Coronary artery (tissue), 2 donors: ENCODE measurements around the gene SYNGR1.
"Not testable (repeated sequence)": the region's sequence is repeated elsewhere in the genome, so short reads cannot be mapped to it uniquely, and the experiment has no call there.

ENCODE experiments used
- DNase-seq: peaks from one replicate; pipeline ENCODE4 v3.0.0-alpha.2; 2017; ENCODE audit warnings: low spot score
- H3K27ac ChIP-seq, 2 donors: fragments of 200-600 bp; sonication (generic); one replicate each; pipeline ENCODE4 v1.5.1; 2016 to 2019
- H3K4me3 ChIP-seq: fragments of 200-600 bp; sonication (generic); 2 replicates; pipeline ENCODE4 v1.5.1; 2016; ENCODE audit warnings: mild to moderate bottlenecking, moderate library complexity
- TF ChIP-seq, protein P1 (sequence below): fragments of 200-600 bp; sonication (generic); IDR thresholded peaks from one replicate; pipeline ENCODE4 v1.5.1; 2019; ENCODE audit warnings: antibody characterized with exemption

Gene SYNGR1

DNA sequence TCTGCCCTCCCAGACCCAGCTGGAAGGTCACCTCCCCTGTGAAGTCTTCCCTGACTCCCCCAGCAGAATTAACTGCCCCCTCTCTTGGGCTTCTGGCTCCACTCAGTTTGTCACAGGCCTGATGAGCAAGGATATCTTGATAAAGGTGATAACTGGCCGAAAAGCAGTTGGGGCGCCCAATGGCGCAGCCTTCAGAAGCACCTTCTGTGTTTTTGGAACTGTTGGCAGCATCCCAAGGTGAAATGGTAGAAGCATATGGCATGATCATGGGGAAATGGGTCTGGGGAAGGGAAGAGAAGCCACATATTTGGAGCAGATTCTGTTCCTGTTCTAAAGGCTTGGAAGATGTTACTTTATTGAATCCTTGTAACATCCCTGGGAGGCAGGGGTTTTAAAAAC is 47.0 kb downstream of the SYNGR1 start:
- TF ChIP-seq, protein P1, sequence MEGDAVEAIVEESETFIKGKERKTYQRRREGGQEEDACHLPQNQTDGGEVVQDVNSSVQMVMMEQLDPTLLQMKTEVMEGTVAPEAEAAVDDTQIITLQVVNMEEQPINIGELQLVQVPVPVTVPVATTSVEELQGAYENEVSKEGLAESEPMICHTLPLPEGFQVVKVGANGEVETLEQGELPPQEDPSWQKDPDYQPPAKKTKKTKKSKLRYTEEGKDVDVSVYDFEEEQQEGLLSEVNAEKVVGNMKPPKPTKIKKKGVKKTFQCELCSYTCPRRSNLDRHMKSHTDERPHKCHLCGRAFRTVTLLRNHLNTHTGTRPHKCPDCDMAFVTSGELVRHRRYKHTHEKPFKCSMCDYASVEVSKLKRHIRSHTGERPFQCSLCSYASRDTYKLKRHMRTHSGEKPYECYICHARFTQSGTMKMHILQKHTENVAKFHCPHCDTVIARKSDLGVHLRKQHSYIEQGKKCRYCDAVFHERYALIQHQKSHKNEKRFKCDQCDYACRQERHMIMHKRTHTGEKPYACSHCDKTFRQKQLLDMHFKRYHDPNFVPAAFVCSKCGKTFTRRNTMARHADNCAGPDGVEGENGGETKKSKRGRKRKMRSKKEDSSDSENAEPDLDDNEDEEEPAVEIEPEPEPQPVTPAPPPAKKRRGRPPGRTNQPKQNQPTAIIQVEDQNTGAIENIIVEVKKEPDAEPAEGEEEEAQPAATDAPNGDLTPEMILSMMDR, result no peak
- Histone ChIP-seq H3K4me3 (no peak overlapping the region), H3K27ac (no peak overlapping the region)
- no peak for DNase-seq

DNA sequence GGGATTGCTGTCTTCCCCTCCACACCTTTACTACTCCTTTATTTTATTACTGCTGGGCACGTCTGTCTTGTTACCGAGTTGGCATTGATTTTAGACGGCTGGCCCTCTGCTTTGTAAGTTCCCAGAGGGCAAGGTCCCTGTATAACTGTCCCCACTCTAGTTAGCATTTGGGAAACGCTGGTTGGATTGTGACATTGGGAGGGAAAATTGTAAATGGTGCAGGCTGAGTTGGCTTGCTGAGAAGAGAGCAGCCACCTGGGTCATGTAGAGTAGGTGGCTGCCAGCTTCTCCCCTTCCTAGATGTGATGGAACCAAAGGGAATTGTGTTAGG is 51.5 kb downstream of the SYNGR1 start:
- no peak overlapping the region for H3K27ac ChIP-seq
- DNase-seq, result no peak
- TF ChIP-seq, protein P1, result no peak
- no peak overlapping the region for H3K4me3 ChIP-seq

DNA sequence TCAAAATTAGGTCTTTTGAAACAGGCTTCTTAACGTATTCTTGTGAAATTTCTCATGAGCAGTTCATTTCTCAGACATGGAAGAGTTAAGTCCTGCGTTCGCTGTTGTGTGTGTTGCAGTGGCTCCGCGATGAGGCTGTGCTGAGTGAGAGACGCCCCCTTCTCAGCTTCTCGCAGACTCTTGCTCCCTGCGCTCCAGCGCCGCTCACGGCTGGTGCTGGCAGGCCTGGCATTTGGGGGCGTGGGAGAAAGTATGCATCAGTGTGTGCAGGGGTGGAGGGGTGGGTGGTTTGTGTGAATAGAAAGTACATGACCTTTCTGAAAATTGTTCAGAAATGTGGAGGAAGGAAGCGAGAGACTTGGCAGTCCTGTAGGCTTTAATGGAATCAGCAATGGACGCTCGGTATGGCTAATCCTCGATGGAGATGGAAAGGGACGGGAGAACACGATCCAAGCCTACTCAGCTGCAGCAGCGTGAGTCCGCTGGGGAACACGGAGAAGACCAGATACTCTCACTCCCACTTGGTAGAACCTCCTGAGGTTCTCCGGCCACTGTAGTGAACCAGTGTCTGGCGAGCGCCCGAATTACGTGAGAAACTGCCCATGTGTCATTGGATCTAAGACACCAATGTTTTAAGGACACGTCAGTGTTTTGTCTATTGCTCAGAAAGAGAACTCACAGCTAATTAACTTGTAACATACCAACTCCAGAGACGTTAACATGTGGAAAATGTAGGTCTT is 55.7 kb downstream of the SYNGR1 start:
- H3K27ac ChIP-seq, result peak overlapping the region; percentile 9 to 46
- TF ChIP-seq, protein P1, result no peak
- DNase-seq, result no peak
- H3K4me3 ChIP-seq, result peak overlapping the region; percentile 46

DNA sequence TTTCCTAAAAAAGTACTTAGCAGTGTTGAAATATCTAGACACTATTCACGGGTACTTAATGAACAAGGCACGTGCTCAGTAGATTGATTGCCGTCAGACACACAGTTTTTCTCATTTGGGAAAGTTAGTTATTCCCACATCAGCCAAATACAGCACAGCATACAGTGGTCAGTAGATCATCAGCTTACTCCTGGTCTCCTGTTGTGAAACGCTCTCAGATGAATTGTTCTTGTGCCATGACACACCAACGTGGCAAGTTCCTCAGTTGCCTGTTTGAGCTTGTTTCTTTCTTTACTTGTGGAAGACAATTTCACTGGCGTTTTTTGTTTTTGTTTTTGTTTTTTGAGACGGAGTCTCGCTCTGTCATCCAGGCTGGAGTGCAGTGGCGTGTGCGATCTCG is 58.4 kb downstream of the SYNGR1 start:
- TF ChIP-seq, protein P1, result no peak
- Histone ChIP-seq H3K27ac (no peak overlapping the region), H3K4me3 (no peak overlapping the region)
- no peak for DNase-seq

DNA sequence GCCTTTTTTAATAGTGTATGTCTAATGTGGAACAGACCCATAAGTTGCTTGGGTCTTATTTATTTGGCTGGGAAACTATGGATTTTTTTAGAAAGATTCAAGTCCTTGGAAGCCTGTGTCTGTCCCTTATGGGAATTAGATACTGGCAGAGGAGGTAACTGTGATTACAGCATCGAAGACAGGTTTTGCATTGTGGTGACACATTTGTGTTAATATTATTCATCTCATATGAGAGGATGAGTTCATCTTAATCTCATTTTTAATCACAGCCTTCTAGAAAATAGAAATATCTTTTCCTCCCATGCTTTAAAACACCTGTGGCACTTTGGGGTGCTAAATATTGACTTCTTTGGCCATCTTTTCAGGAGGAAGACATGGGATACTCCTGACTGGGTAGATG is 59.0 kb downstream of the SYNGR1 start:
- Histone ChIP-seq H3K4me3 (no peak overlapping the region), H3K27ac (no peak overlapping the region)
- DNase-seq, result no peak
- TF ChIP-seq, protein P1, result no peak

DNA sequence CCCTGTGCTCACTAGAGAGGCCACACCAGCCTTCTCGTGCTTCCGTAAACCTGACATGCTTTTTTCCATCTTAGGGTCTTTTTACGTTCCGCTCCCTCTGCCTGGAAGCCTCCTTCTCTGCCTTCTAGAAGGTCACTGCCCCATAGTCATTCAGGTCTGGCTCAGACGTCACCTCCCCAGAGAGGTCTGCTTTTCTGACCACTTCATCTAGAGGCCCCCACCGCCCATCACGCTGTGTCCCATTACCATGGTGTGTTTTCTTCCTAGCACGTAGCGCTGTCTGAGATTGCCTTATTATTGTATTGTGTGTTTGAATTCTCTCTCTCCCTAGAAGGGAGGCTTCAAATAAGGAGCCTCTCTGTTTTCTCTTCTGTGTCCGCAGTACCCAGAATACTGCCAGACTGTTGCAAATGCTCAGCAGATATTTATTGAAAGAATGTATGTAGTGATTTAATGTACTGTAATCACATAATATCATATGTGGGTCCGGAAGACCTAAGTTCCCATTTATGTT is 59.8 kb downstream of the SYNGR1 start:
- no peak for DNase-seq
- Histone ChIP-seq H3K4me3 (no peak overlapping the region), H3K27ac (no peak overlapping the region)
- TF ChIP-seq, protein P1, result no peak

DNA sequence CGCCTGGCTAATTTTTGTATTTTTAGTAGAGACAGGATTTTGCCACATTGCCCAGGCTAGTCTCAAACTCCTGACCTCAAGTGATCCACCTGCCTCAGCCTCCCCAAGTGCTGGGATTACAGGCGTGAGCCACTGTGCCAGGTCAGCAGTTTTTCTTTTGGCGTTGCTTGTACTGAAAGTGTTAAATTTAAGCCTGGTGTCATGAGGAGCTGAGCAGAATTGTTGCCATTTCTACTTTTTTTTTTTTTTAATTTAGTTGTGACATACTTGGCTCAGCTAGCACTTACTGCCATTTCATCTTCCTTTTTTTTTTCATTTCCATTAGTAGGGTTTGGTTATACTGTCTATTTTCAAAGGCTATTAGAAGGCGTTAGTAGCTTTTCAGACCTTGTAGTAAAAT is 60.5 kb downstream of the SYNGR1 start:
- no peak overlapping the region for H3K27ac ChIP-seq
- DNase-seq, result no peak
- H3K4me3 ChIP-seq, result no peak overlapping the region
- TF ChIP-seq, protein P1, result no peak

DNA sequence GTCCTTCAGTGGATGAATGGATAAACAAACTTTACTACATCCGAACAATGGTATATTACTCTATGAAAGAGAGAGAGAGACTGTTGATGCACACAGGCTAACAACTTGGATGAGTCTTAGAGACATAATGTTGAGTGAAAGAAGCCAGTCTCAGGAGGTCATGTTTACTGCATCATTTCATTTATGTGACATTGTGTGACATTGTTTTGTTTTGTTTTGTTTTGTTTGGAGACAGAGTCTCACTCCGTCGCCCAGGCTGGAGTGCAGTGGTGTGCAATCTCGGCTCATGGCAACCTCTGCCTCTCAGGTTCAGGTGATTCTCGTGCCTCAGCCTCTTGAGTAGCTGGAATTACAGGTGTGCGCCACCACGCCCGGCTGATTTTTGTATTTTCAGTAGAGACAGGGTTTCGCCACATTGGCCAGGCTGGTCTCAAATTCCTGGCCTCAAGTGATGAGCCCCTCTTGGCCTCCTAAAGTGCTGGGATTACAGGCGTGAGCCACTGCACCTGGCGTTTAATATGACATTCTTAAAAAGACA is 62.1 kb downstream of the SYNGR1 start:
- not testable (repeated sequence) for H3K27ac ChIP-seq, DNase-seq, H3K4me3 ChIP-seq

DNA sequence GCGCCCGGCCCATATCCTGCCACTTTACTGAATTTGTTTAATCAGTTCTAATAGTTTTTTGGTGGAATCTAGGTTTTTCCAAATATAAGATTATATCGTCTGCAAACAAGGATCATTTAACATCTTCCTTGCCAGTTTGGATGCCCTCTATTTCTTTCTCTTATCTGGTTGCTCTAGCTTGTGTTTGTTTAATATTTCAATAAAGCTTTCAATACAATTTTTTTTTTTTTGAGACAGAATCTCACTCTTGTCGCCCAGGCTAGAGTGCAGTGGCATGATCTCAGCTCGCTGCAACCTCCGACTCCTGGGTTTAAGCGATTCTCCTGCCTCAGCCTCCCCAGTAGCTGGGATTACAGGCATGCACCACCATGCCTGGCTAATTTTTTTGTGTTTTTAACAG is 63.4 kb downstream of the SYNGR1 start:
- DNase-seq, H3K27ac ChIP-seq, H3K4me3 ChIP-seq: not testable (repeated sequence)
